ENCODE measurements around the gene GABRG3.

The GABRG3 gene

GRCh38 chr15:27412415-27412814 is 441.4 kb downstream of the GABRG3 start:
- H3K79me2 ChIP-seq (ENCODE audit: insufficient read depth, low read depth) = no peaks in the 10 kb centered on the region
- no peaks in the 10 kb centered on the region for H3K27me3 ChIP-seq (ENCODE audit: insufficient read depth, low read depth)
- no peak overlapping the region for H3K27ac ChIP-seq
- no peak overlapping the region for H3K4me3 ChIP-seq (IDR thresholded peaks at IDR 0.05; ENCODE audit: insufficient read depth, low read depth, low read length)
- H3K4me2 ChIP-seq = no peak overlapping the region
- no peaks in the 10 kb centered on the region for H3K4me1 ChIP-seq (ENCODE audit: low read depth, poor library complexity, severe bottlenecking)
- no peaks in the 10 kb centered on the region for H4K20me1 ChIP-seq (ENCODE audit: insufficient read depth)
- H3K9ac ChIP-seq = no peak overlapping the region
- TF ChIP-seq CTCF (conservative IDR thresholded peaks at IDR 0.05; ENCODE audit: low read depth, low read length) = no peak
- no peak overlapping the region for H2AFZ ChIP-seq (ENCODE audit: low read depth)
- H3K36me3 ChIP-seq (ENCODE audit: insufficient read depth) = no peaks in the 10 kb centered on the region

- Histone ChIP-seq H3K4me3 (IDR thresholded peaks at IDR 0.05; ENCODE audit: insufficient read depth, low read depth, low read length) (no peak overlapping the region), H3K4me2 (no peak overlapping the region), H4K20me1 (ENCODE audit: insufficient read depth) (no peaks in the 10 kb centered on the region), H3K27ac (no peak overlapping the region), H3K27me3 (ENCODE audit: insufficient read depth, low read depth) (no peaks in the 10 kb centered on the region), H3K9ac (no peak overlapping the region), H3K4me1 (ENCODE audit: low read depth, poor library complexity, severe bottlenecking) (no peaks in the 10 kb centered on the region), H3K36me3 (ENCODE audit: insufficient read depth) (no peaks in the 10 kb centered on the region), H2AFZ (ENCODE audit: low read depth) (no peak overlapping the region), H3K79me2 (ENCODE audit: insufficient read depth, low read depth) (no peaks in the 10 kb centered on the region)
- TF ChIP-seq CTCF (conservative IDR thresholded peaks at IDR 0.05; ENCODE audit: low read depth, low read length) = no peak
Measured at GRCh38 chr15:27414168-27414870, 443.3 kb downstream of the GABRG3 start.

GRCh38 chr15:27418726-27419125 is 447.7 kb downstream of the GABRG3 start:
- Histone ChIP-seq H3K9ac (no peak overlapping the region), H3K27ac (no peak overlapping the region)

GRCh38 chr15:27422997-27423396 is 452.0 kb downstream of the GABRG3 start:
- H3K27me3 ChIP-seq (ENCODE audit: insufficient read depth, low read depth) = no peaks in the 10 kb centered on the region
- H3K4me1 ChIP-seq (ENCODE audit: low read depth, poor library complexity, severe bottlenecking) = no peaks in the 10 kb centered on the region
- no peak for TF ChIP-seq CTCF (conservative IDR thresholded peaks at IDR 0.05; ENCODE audit: low read depth, low read length)
- no peak overlapping the region for H2AFZ ChIP-seq (ENCODE audit: low read depth)
- no peak overlapping the region for H3K4me3 ChIP-seq (IDR thresholded peaks at IDR 0.05; ENCODE audit: insufficient read depth, low read depth, low read length)
- no peak overlapping the region for H3K4me2 ChIP-seq
- no peak overlapping the region for H3K27ac ChIP-seq
- no peaks in the 10 kb centered on the region for H3K79me2 ChIP-seq (ENCODE audit: insufficient read depth, low read depth)
- no peaks in the 10 kb centered on the region for H4K20me1 ChIP-seq (ENCODE audit: insufficient read depth)
- H3K9ac ChIP-seq = no peak overlapping the region
- H3K36me3 ChIP-seq (ENCODE audit: insufficient read depth) = no peaks in the 10 kb centered on the region

More at GRCh38 chr15:27418726-27419125, 447.7 kb downstream of the GABRG3 start:
- Histone ChIP-seq H3K36me3 (ENCODE audit: insufficient read depth) (no peaks in the 10 kb centered on the region), H3K4me1 (ENCODE audit: low read depth, poor library complexity, severe bottlenecking) (no peaks in the 10 kb centered on the region), H3K4me2 (no peak overlapping the region), H3K4me3 (IDR thresholded peaks at IDR 0.05; ENCODE audit: insufficient read depth, low read depth, low read length) (no peak overlapping the region), H2AFZ (ENCODE audit: low read depth) (no peak overlapping the region), H4K20me1 (ENCODE audit: insufficient read depth) (no peaks in the 10 kb centered on the region), H3K27me3 (ENCODE audit: insufficient read depth, low read depth) (no peaks in the 10 kb centered on the region), H3K79me2 (ENCODE audit: insufficient read depth, low read depth) (no peaks in the 10 kb centered on the region)
- no peak for TF ChIP-seq CTCF (conservative IDR thresholded peaks at IDR 0.05; ENCODE audit: low read depth, low read length)

All from KMS-11 (cell line).